HG02884 (cell line): ENCODE data around the gene PCDHGA4.
"Not testable (repeated sequence)": the region's sequence is repeated elsewhere in the genome, so short reads cannot be mapped to it uniquely, and the experiment has no call there.

ENCODE experiments used
- ATAC-seq: cut with Tn5 transposase; IDR thresholded peaks from one replicate; pipeline ENCODE4 v1.9.1; 2021; ENCODE audit warnings: mild to moderate bottlenecking, moderate library complexity; ENCODE audit not compliant: unreplicated experiment

The PCDHGA4 gene

DNA sequence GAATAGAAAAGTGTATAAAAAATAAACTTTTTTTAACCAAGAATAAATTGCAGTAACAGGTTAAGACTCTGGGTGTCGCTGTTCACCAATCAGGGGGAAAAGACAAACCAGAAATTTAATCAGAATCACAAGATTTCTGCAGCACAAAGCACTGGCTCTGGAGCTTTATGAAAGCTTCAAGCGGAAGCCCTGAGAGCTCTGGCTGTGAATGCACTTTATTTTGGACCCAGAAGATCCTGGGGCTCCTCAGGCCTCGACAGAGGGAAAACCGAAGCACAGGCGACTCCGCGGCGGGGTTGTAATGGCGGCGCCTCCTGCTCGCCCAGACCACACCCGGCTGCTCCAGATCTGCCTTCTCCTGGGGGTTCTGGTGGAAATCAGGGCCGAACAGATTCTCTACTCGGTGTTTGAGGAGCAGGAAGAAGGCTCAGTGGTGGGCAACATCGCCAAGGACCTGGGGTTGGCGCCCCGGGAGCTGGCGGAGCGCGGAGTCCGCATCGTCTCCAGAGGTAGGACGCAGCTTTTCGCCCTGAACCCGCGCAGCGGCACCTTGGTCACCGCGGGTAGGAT lies at the start of gene PCDHGA4:
Gene PCDHGA4 (plus strand): TSS at position 122 of the 570 bp plus-strand sequence. CDS start 87 bp downstream, at position 209.
- ATAC-seq: no peak

DNA sequence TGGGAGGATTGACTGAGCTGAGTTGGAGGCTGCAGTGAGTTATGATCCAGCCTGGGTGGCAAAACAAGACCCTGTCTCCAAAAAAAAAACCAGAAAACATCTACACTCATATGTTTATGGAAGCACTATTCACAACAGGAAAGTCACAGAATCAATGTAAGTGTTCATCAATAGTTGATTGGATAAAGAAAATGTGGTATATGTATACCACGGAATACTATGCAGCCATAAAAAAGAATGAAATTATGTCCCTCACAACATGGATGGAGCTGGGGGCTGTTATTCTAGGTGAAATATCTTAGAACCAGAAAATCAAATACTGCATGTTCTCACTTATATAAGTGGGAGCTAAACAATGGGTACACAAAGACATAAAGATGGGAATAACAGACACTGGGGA lies 48.2 kb upstream of the PCDHGA4 start:
- no peak for ATAC-seq

GRCh38 chr5:141313711-141314110 lies 41.1 kb upstream of the PCDHGA4 start:
- no peak for ATAC-seq

GRCh38 chr5:141316963-141317362 lies 37.9 kb upstream of the PCDHGA4 start:
- not testable (repeated sequence) for ATAC-seq

GRCh38 chr5:141319202-141319601 lies 35.6 kb upstream of the PCDHGA4 start:
- ATAC-seq: no peak

GRCh38 chr5:141319699-141320098 lies 35.1 kb upstream of the PCDHGA4 start:
- no peak for ATAC-seq

DNA sequence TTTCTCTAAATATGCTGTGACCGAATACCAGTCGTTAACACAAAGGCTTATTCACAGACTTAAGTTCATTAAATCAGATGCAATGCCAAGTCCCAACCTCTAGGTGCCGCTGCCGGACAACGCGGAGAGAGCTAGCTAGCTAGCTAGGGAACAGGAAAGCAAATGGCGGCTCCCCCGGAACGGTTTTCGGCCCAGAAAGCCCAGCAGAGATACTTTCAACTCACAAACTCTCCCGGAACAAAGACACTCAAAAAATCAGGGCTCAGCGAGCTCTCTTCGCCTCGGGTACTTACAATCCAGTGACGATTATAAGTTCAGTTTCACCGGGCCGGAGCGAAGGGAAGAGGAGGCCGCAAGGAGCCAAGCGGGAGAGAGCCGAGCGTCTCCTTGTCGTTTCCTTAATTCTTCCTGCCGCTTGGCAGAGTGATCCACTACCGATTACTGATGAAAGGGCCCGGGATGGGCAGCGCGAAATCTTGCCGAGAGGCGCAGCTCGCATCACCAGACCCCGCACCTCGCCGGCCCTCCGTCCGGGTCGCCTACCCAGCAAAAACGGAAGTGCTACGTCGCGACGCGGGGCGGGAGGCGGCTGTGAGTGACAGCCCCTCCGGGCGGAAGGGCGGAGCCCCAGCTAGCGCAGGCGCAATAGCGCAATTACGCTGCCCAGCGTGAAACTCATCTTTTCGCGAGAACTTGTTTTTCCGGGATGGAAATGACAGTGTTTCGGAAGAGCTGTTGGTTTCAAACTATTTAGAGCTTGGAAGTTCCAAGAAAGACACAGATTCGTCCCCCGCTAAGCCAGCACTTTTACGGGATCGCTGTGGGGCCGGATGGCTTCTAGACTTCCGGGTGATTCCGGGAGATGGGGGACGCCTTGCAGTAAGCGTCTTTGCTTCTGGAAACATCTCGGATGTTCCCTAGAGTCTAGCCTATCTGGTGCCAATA lies 34.3 kb upstream of the PCDHGA4 start, which contains the start of gene TAF7:
Gene TAF7 (minus strand): TSS at position 560 of the 945 bp plus-strand sequence. CDS start 740 bp downstream, outside the sequence.
- peak; percentile 88 for ATAC-seq

DNA sequence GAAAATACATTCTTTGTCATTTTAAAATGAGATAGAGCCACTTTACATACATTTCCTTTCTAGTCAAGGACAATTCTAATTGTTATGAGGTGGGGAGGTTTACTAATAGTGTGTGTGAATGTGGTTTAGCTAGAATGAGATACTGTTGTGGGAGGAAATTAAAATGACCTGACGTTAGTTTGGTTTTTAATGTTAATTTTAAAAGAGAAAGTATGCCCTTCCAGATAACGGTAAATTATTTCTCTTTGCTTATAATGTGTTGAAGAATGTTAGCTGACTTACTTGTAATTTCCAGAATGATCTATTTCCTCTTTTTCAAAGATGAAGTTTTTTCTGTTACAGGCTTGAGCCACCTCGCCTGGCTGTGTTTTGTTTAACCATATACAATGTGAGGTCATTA lies 32.6 kb upstream of the PCDHGA4 start:
- no peak for ATAC-seq

DNA sequence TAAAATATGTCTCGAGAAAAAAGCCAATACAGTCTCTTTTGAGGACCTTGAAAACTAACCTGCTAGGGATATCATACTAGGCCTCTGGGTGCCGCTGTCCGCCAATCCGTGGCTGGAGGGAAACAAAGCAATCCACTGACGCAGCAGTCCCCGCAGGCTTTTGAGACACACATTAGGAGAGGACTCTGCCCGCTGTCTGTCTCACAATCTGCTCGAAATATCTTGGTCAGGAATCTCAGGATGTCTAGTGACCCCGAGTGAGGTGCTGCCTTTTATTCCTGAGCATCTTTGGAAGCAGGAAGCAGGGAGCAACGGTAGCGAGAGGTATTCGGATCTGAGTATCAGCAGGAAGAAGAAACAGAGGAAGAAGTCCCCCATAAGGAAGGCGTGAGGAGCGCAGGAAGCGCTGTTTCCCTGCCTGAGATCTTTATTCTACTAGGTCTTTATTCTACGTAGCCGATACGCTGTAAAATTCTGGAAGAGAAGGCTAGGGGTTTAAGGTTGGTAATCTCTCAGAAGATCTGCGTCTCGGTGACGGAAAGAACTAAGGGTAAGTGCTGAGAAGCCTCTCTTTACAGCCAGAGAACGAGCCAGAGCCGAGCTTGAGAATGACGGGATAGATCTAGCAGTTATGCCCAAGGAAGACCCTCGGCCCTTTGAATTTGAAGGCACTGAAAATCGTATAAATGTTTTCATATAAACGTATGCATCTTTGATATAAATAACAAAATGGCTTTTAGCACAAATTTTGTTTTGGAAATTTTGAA lies 28.6 kb upstream of the PCDHGA4 start:
- no peak for ATAC-seq

DNA sequence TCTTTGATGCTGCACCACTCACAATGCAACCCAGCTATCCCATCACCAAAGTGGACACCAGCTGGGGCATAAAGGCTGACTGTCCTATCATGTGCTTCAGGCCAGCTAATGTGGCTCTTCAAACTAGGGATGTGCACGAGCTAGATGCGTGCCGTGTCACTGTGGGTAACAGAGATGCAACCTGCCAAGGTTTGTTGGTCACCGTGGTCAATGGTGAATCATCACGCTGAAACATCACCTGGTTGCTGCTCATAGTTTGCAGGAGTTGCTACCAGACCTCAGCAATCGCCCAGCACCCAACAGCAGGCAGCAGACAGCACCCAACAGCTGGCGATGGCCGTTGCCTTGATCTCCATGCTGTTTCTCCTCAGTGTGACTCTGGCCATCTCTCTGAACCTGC lies 26.6 kb upstream of the PCDHGA4 start:
- no peak for ATAC-seq

DNA sequence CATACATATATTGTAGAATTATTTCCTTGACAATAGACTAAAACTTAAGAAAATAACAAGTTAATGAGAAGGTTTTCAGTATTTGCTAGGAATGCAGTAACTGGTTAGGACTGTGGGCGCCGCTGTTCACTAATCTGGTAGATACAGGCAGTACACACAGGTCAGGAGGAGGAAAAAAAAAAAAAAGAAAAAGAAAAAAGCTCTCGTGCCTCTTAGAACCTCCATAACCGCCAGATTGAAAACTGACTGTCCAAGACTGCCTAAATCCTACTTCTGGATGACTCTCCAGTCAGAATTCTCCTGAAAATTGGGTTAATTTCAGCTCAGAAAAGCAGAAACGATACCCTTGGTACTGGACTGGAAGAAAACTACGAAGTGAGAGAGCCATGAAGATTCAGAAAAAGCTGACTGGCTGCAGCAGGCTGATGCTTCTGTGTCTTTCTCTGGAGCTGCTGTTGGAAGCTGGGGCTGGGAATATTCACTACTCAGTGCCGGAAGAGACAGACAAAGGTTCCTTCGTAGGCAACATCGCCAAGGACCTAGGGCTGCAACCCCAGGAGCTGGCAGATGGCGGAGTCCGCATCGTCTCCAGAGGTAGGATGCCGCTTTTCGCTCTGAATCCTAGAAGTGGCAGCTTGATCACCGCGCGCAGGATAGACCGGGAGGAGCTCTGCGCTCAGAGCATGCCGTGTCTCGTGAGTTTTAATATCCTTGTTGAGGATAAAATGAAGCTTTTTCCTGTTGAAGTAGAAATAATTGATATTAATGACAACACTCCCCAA lies 24.3 kb upstream of the PCDHGA4 start, which contains the start of gene PCDHGA1:
Gene PCDHGA1 (plus strand): TSS at position 216 of the 782 bp plus-strand sequence.
- ATAC-seq: peak; percentile 47

GRCh38 chr5:141332571-141332970 lies 22.2 kb upstream of the PCDHGA4 start:
- not testable (repeated sequence) for ATAC-seq

DNA sequence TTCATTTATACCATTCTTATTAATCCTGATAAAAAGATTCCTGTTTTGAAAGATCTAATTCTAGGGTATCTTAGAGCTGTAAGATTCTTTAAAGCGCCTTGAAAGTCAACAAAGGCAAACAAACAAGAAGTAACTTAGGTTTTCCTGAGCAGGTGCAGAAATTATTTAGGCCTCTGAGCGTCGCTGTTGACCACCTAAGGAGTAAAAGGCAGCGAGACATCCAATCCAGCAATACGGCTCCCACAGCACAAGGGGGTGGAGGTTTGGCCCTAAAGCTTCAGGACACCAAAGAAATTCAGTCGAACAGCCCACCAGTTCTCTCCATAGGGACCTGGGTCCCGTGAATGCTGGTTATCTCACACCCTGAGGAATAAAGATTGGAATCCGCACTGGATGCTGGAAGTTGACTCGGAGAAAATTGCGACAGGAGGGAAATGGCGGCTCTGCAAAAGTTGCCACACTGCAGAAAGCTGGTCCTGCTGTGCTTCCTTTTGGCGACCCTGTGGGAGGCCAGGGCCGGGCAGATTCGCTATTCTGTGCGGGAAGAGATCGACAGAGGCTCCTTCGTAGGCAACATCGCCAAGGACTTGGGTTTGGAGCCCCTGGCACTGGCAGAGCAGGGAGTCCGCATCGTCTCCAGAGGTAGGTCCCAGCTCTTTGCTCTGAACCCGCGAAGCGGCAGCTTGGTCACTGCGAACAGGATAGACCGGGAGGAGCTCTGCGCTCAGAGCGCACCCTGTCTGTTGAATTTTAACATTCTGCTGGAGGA lies 16.1 kb upstream of the PCDHGA4 start, which contains the start of gene PCDHGA2:
Gene PCDHGA2 (plus strand): TSS at position 223 of the 769 bp plus-strand sequence.
- no peak for ATAC-seq

DNA sequence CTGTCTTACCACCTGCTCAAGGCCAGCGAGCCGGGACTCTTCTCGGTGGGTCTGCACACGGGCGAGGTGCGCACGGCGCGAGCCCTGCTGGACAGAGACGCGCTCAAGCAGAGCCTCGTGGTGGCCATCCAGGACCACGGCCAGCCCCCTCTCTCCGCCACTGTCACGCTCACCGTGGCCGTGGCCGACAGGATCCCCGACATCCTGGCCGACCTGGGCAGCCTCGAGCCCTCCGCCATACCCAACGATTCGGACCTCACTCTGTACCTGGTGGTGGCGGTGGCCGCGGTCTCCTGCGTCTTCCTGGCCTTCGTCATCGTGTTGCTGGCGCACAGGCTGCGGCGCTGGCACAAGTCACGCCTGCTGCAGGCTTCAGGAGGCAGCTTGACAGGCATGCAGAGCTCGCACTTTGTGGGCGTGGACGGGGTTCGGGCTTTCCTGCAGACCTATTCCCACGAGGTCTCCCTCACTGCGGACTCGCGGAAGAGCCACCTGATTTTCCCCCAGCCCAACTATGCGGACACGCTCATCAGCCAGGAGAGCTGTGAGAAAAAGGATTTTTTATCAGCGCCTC lies 14.0 kb upstream of the PCDHGA4 start:
- not testable (repeated sequence) for ATAC-seq

DNA sequence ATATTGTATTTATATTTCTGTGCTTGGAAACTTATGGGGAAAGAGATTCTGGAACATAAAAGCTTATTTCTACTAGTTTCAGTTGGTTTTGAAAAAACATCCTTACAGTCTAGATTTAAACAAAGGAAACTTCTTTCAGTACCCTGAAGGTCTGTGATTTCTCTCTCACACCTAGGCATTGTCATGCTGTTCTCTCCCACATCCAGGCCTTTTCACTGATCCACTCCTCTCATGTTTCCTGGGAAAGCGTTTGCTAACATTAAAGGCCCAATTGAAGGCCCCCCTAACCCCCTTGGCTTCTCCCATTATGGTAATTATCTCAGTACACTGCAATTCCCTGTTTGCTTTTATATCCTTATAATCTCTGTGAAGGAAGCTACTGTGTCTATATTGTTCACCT lies 12.0 kb upstream of the PCDHGA4 start:
- no peak for ATAC-seq

DNA sequence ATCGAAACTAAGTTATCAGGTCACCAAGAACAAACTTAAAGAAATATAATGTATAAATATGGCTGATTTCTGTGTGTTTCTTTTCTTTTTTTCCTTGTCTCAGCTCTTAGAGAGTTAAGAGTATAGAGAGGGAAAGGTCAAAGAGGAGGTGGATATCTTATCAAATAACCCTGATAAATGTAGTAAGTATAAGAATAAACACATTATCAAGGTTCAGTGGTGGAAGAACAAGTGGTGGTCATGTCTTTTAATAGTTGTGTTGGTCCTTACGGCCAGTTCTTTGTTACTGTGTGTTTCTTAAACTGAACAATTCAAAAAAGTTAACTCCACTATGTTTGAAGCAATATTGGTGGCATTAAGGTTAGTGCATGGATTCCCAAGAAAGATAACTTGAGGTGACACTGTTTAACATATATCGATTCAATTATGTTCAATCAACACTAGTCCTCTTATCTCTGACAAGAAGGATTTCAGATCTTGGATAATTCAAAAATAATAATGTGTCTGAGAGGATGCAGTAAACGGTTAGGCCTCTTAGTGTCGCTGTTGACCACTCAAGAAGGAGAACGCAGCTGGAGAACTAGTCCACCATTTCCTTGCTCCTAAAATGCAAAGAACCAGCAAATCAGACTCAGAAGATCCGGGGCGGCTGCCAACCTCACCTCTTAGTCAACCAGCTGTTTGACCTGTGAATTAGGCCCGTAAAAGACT lies 11.4 kb upstream of the PCDHGA4 start, which contains the start of gene PCDHGA3:
Gene PCDHGA3 (plus strand): TSS at position 588 of the 711 bp plus-strand sequence. CDS start 205 bp downstream, outside the sequence.
- no peak for ATAC-seq

DNA sequence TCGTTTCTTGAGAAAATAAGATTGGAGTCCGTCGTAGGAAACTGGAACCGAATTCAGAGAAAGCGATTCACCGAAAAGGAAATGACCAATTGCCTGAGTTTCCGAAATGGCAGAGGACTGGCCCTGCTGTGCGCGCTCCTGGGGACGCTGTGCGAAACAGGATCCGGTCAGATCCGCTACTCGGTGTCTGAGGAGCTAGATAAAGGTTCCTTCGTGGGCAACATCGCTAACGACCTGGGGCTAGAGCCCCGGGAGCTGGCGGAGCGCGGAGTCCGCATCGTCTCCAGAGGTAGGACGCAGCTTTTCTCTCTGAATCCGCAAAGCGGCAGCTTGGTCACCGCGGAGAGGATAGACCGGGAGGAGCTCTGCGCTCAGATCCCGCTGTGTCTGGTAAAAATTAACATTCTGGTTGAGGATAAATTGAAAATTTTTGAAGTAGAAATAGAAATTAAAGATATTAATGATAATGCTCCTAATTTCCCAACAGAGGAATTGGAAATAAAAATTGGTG lies 10.8 kb upstream of the PCDHGA4 start:
- ATAC-seq: no peak

GRCh38 chr5:141345327-141345726 lies 9.5 kb upstream of the PCDHGA4 start:
- ATAC-seq: no peak
